ENCODE results near the gene EFS. TPM values are rescaled to one million over a fixed set of nuclear protein-coding genes. Genes with fewer than 3 reads are reported as not detected.

The EFS gene
- total and polyA plus RNA-seq, 2 donors (not counting 1 experiment from before 2014, with no cell fraction given) = not detected

- Histone ChIP-seq H3K4me2 (replicated peaks; ENCODE audit: low read depth, low read length, poor library complexity, severe bottlenecking) (peak within 1 kb of the TSS; percentile 76), H2AFZ (ENCODE audit: insufficient read depth, low read depth, low read length, poor library complexity, severe bottlenecking) (peak within 1 kb of the TSS; percentile 86), H3K4me1 (ENCODE audit: control insufficient read depth in 2 of 2, insufficient read depth in 2 of 2, low read length in 2 of 2) (peaks cover 14 to 30% of the 10 kb centered on the region in 2 donors), H3K4me3 (ENCODE audit: control extremely low read depth in 1 of 5, extremely low read depth in 1 of 5, insufficient read depth in 1 of 5, low read depth in 2 of 5, low read length in 4 of 5) (peak within 1 kb of the TSS in 4 of 5 experiments; percentile 31 to 59 (median 46)), H3K36me3 (replicated peaks in 1 of 2; ENCODE audit: control extremely low read depth in 1 of 2, control insufficient read depth in 1 of 2, extremely low read depth in 1 of 2, insufficient read depth in 2 of 2, low read length in 1 of 2) (no peaks in the 10 kb centered on the region), H3K27ac (ENCODE audit: low read length in 2 of 2) (peak within 1 kb of the TSS; percentile 54 to 78), H4K20me1 (ENCODE audit: control insufficient read depth, insufficient read depth, low read length, poor library complexity, severe bottlenecking) (no peaks in the 10 kb centered on the region), H3K79me2 (ENCODE audit: control insufficient read depth, insufficient read depth, low read length) (no peaks in the 10 kb centered on the region), H3K9ac (ENCODE audit: low read length) (peak within 1 kb of the TSS; percentile 64), H3K9me3 (ENCODE audit: control extremely low read depth in 1 of 3, control insufficient read depth in 2 of 3, insufficient read depth in 1 of 3, low read length in 2 of 3) (peaks cover 0 to 3% (median 0%) of the 10 kb centered on the region in 3 donors), H3K27me3 (replicated peaks in 1 of 4; ENCODE audit: control extremely low read depth in 1 of 4, control insufficient read depth in 3 of 4, insufficient read depth in 4 of 4, low read length in 3 of 4) (no peaks in the 10 kb centered on the region)
- Mint-ChIP-seq H3K4me3 (peak within 1 kb of the TSS; percentile 81), H3K9me3 (ENCODE audit: insufficient read depth) (no peaks in the 10 kb centered on the region), H3K27me3 (no peaks in the 10 kb centered on the region), H3K4me1 (peaks cover 33% of the 10 kb centered on the region), H3K27ac (peak within 1 kb of the TSS; percentile 85)
- 4% methylated on average over 19 of the region's 24 CpGs for WGBS (ENCODE audit: insufficient coverage)
- no peak for ATAC-seq (ENCODE audit: low read depth)
- DNase-seq = peak; percentile 57
- POLR2A ChIA-PET = interaction anchor here (0.6 to 1.8 kb wide), 3 partner anchors 14 to 305 kb away, joined by 7 to 15 read pairs (median 13); partner anchors contain the start of gene PABPN1
- intact Hi-C loops (cut with micrococcal nuclease) = loop anchor here (1.0 to 10.0 kb wide), 2 partner anchors 15 to 302 kb away; partner anchors contain the start of gene PABPN1
- CTCF ChIA-PET = interaction anchor here (0.6 to 3.2 kb wide), 4 partner anchors 11 to 1373 kb away, joined by 3 to 27 read pairs (median 8); partner anchors contain the start of gene PABPN1
- TF ChIP-seq EZH2 (IDR thresholded peaks at IDR 0.05; ENCODE audit: borderline replicate concordance, insufficient read depth, low read depth, low read length, poor library complexity, severe bottlenecking) (no peak), CTCF (IDR thresholded peaks at IDR 0.05) (no peak)
These were observed 58.4 kb downstream of the EFS start, which contains the start of gene BCL2L2 for GRCh38 chr14:23306412-23307145. Gene BCL2L2 (plus strand): TSS chr14:23306833. CDS start chr14:23307768, 935 bp downstream.

Small RNA genes lying within 50 kb of the gene (small RNA-seq; reads per million reads assigned to genes)
- not detected for gene MIR208A (ENCODE audit: insufficient read length, low read depth, low replicate concordance)

Other genes with a start within 250 kb of the EFS start
- 0.37 TPM in 1 of 2 replicates, not detected in the other for gene CEBPE, start 245.9 kb downstream of the EFS start, total RNA-seq
- gene CEBPE, start 245.9 kb downstream of the EFS start, polyA plus RNA-seq = 0.26 and 0.45 TPM in 2 replicates
- 0.85 and 1.1 TPM in 2 replicates for gene SLC7A8, start 181.5 kb downstream of the EFS start, total RNA-seq
- 0.19 and 0.25 TPM in 2 replicates for gene SLC7A8, start 181.5 kb downstream of the EFS start, polyA plus RNA-seq
- gene RNF212B, start 127.2 kb downstream of the EFS start, total RNA-seq = not detected in 2 replicates
- not detected in 2 replicates for gene RNF212B, start 127.2 kb downstream of the EFS start, polyA plus RNA-seq
- 15.5 TPM in 2 replicates for gene HOMEZ, start 79.0 kb downstream of the EFS start, total RNA-seq
- 3.2 and 4.2 TPM in 2 replicates for gene HOMEZ, start 79.0 kb downstream of the EFS start, polyA plus RNA-seq
- 74.8 and 76.7 TPM in 2 replicates for gene PPP1R3E, start 62.3 kb downstream of the EFS start, total RNA-seq
- gene PPP1R3E, start 62.3 kb downstream of the EFS start, polyA plus RNA-seq = 56.9 and 57.2 TPM in 2 replicates
- 12.9 and 17.8 TPM in 2 replicates for gene BCL2L2, start 58.3 kb downstream of the EFS start, total RNA-seq
- gene BCL2L2, start 58.3 kb downstream of the EFS start, polyA plus RNA-seq = 5.4 and 8.2 TPM in 2 replicates
- gene PABPN1, start 43.7 kb downstream of the EFS start, total RNA-seq = 280 and 293 TPM in 2 replicates
- 283 and 341 TPM in 2 replicates for gene PABPN1, start 43.7 kb downstream of the EFS start, polyA plus RNA-seq
- gene SLC22A17, start 12.3 kb downstream of the EFS start, total RNA-seq = 0.89 and 0.97 TPM in 2 replicates
- gene SLC22A17, start 12.3 kb downstream of the EFS start, polyA plus RNA-seq = 0.92 and 0.97 TPM in 2 replicates
- not detected in 2 replicates for gene IL25, start 7.6 kb upstream of the EFS start, total RNA-seq
- not detected in 2 replicates for gene IL25, start 7.6 kb upstream of the EFS start, polyA plus RNA-seq
- gene CMTM5, start 11.9 kb upstream of the EFS start, total RNA-seq = not detected in 2 replicates
- 0.18 and 1.0 TPM in 2 replicates for gene CMTM5, start 11.9 kb upstream of the EFS start, polyA plus RNA-seq
- not detected in 2 replicates for gene MYH6, start 43.1 kb upstream of the EFS start, total RNA-seq
- gene MYH6, start 43.1 kb upstream of the EFS start, polyA plus RNA-seq = not detected in 2 replicates
- not detected in 2 replicates for gene MYH7, start 70.5 kb upstream of the EFS start, total RNA-seq
- gene MYH7, start 70.5 kb upstream of the EFS start, polyA plus RNA-seq = not detected in 2 replicates
- 81.8 and 84.4 TPM in 2 replicates for gene NGDN, start 104.5 kb upstream of the EFS start, total RNA-seq
- 66.7 and 138 TPM in 2 replicates for gene NGDN, start 104.5 kb upstream of the EFS start, polyA plus RNA-seq
- 2.5 and 2.8 TPM in 2 replicates for gene ZFHX2, start 186.6 kb upstream of the EFS start, total RNA-seq
- gene ZFHX2, start 186.6 kb upstream of the EFS start, polyA plus RNA-seq = 0.10 and 0.21 TPM in 2 replicates
- 21.4 and 21.5 TPM in 2 replicates for gene THTPA, start 191.1 kb upstream of the EFS start, total RNA-seq
- gene THTPA, start 191.1 kb upstream of the EFS start, polyA plus RNA-seq = 10.7 and 17.0 TPM in 2 replicates
- 627 and 648 TPM in 2 replicates for gene AP1G2, start 202.6 kb upstream of the EFS start, total RNA-seq
- gene AP1G2, start 202.6 kb upstream of the EFS start, polyA plus RNA-seq = 1,185 and 1,300 TPM in 2 replicates
- not detected in 2 replicates for gene JPH4, start 213.6 kb upstream of the EFS start, total RNA-seq
- gene JPH4, start 213.6 kb upstream of the EFS start, polyA plus RNA-seq = not detected in 2 replicates

All from B cell (primary cell).